Cardiac fibroblast (primary cell): ENCODE results near the gene SPINT2.
A peak's percentile ranks its signal among the peaks of the same experiment; 100 is the strongest.

ENCODE experiments used
- DNase-seq, 2 donors: peaks; one replicate each; pipeline versions ENCODE4 v3.0.0 to v3.0.0-alpha.2; 2010; ENCODE audit warnings: low read depth in 2 of 2
- H3K4me3 ChIP-seq, 2 donors: replicated peaks in 1 of 2; 1 replicate in 1 of 2; 2 replicates in 1 of 2; pipeline ENCODE4 v1.5.1; 2011; ENCODE audit warnings: low read depth in 2 of 2, low read length in 2 of 2, mild to moderate bottlenecking in 2 of 2, moderate library complexity in 1 of 2
- TF ChIP-seq, protein P1 (sequence below): IDR thresholded peaks from one replicate; pipeline ENCODE4 v1.5.1; 2011; ENCODE audit warnings: low read depth, mild to moderate bottlenecking, low read length, inconsistent platforms

The SPINT2 gene

DNA sequence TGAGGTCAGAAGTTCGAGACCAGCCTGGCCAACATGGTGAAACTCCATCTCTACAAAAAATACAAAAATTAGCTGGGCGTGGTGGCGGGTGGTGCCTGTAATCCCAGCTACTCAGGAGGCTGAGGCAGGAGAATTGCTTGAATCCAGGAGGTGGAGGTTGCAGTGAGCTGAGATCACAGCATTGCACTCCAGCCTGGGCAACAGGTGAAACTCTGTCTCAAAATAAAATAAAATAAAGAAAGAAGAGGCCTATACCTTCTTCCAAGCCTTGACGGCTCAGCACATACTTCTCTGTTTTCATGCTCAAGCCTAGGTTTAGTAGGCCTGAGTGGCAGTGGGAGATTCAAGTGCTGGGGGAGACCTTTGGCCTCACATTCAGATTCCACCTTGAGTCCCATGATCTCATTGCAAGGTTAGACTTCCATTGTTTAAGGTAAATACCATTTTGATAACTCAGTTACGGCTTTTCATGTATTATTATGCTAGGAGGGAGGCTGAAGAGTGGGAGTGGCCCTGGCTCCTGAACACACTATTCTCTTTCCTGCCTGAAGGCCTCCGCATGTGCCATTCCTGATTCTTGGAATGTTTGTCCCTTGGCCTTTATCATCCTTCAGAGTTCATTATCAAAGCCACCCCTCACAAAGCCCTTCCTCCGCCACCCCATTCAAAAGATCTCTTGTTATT is 1.6 kb upstream of the SPINT2 start:
- peak in 1 of 2 donors; percentile 36 for DNase-seq
- no peak overlapping the region for H3K4me3 ChIP-seq
- TF ChIP-seq, protein P1, sequence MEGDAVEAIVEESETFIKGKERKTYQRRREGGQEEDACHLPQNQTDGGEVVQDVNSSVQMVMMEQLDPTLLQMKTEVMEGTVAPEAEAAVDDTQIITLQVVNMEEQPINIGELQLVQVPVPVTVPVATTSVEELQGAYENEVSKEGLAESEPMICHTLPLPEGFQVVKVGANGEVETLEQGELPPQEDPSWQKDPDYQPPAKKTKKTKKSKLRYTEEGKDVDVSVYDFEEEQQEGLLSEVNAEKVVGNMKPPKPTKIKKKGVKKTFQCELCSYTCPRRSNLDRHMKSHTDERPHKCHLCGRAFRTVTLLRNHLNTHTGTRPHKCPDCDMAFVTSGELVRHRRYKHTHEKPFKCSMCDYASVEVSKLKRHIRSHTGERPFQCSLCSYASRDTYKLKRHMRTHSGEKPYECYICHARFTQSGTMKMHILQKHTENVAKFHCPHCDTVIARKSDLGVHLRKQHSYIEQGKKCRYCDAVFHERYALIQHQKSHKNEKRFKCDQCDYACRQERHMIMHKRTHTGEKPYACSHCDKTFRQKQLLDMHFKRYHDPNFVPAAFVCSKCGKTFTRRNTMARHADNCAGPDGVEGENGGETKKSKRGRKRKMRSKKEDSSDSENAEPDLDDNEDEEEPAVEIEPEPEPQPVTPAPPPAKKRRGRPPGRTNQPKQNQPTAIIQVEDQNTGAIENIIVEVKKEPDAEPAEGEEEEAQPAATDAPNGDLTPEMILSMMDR = no peak

GRCh38 chr19:38263689-38264485 is 486 bp upstream of the SPINT2 start:
- TF ChIP-seq, protein P1 = no peak
- H3K4me3 ChIP-seq = peak overlapping the region; percentile 35 to 39
- DNase-seq = peak; percentile 49 to 70

DNA sequence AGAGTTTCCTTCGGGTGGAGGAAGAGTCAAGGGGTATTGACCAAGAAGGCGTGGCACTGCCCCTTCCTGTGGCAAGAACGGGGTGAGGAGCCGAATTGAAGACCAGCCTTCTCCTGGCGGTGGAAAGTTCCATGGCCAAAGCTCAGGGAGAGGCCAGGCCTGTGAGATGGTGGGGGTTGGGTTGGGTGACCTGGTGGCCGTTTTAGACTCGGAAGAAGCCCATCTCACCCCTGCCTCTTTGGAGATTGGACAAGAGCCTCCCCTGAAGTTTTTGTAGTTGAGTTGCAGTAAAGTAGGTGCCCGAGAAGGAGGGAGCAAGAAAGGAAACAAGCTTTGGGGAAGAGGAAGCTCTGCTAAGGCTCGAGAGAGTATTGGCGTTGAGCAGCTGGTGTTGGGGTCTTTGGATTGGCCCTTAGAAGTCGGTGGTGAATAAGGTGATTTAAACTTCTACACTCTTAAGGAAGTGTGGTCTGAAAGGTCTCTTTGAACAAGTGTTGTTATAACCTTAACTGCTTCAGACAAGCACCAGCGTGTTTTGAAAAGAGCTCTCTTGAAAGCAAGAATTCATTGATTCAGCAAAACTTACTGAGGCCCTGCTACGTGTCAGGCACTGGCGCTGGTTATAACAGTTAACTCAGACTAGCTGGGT is 964 bp downstream of the SPINT2 start:
- no peak overlapping the region for H3K4me3 ChIP-seq
- DNase-seq = no peak
- TF ChIP-seq, protein P1 = no peak

DNA sequence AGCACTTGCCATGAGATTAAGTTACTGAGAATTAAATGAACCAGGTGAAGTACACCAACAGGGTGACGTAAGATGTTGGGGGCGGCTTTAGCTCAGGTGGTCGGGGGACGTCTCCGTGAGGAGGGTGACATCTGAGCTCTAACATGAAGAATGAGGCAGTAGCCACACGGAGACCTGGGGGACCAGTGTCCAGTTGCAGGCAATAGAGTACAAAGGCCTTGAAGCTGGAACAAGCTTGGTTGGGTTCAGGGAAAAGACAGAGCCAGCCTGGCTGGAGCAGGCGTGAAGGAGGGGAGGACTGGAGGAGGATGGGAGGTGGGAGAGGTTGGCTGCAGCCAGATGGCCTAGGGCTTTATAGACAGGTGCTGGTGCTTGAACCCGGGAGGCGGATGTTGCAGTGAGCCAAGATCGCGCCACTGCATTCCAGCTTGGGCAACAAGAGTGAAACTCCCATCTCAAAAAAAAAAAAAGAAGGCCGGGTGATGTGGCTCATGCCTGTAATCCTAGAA is 1.6 kb downstream of the SPINT2 start:
- DNase-seq = no peak
- H3K4me3 ChIP-seq = no peak overlapping the region
- TF ChIP-seq, protein P1 = no peak

DNA sequence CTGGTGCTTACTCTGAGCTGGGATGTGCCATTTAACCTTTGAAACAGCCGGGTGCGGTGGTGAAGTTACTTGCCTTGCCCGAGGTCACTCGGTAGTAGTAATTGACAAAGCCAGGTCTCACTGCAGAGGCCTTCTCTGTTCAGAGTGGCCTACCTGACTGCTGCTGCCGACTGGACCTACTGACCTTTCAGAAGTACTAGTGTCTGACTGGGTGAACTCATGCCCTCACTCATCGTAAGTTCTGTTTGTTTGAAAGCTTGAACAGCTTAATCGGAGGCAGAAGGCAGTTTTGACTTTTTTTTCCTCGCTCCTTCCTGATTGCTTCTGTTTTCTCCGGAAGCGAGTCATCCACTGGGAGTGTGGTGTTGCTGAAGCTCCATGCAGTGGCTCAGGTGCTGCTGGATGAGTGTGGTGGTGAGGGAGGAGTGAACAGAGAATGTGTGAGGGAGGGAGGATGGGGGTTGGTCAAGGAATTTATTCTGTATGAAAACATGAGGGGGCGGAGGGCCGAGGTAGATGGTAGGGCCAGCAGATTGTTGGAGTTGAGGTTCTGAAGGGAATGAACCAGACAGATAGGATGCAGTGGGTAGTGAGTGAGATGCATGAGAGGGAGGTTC is 2.7 kb downstream of the SPINT2 start:
- H3K4me3 ChIP-seq = no peak overlapping the region
- TF ChIP-seq, protein P1 = no peak
- DNase-seq = peak; percentile 52 to 56

- H3K4me3 ChIP-seq = no peak overlapping the region
- TF ChIP-seq, protein P1 = no peak
- DNase-seq = no peak
Observed at GRCh38 chr19:38267761-38268483, 3.5 kb downstream of the SPINT2 start.
